Measurements from ENCODE around the gene GDPGP1. TPM values are rescaled to one million over a fixed set of nuclear protein-coding genes. Genes with fewer than 3 reads are reported as not detected.

The GDPGP1 gene
- total RNA-seq, 1 experiment from 2014 or later: 5.2 TPM

DNA sequence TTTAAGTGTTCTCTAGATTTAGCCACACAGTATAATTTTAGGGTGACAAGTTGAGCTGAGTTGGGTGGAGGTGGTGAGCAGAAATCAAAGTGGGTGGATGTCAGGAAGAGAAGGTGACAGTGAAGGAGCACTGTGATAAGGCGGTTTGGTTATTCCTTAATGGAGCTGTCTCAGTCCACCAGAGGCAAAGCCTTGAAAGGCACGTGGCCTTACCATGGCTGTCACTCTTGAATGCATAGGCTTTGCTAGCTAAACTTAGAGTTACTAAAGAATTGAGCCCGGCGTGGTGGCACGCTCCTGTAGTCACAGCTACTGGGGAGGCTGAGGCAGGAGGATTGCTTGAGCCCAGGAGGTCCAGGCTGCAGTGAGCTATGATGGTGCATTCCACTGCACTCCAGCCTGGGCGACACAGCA lies 14.8 kb downstream of the GDPGP1 start:
- peak overlapping the region; percentile 58 for H3K4me3 ChIP-seq (ENCODE audit: low read depth, low read length, poor library complexity, severe bottlenecking)
- H3K36me3 ChIP-seq (ENCODE audit: insufficient read depth, low read length, poor library complexity, severe bottlenecking): no peaks in the 10 kb centered on the region
- H3K27ac ChIP-seq (ENCODE audit: low read depth, low read length, poor library complexity, severe bottlenecking): no peak overlapping the region
- H3K27me3 ChIP-seq (replicated peaks; ENCODE audit: insufficient read depth, low read depth, low read length, poor library complexity): no peaks in the 10 kb centered on the region
- TF ChIP-seq, protein P1, sequence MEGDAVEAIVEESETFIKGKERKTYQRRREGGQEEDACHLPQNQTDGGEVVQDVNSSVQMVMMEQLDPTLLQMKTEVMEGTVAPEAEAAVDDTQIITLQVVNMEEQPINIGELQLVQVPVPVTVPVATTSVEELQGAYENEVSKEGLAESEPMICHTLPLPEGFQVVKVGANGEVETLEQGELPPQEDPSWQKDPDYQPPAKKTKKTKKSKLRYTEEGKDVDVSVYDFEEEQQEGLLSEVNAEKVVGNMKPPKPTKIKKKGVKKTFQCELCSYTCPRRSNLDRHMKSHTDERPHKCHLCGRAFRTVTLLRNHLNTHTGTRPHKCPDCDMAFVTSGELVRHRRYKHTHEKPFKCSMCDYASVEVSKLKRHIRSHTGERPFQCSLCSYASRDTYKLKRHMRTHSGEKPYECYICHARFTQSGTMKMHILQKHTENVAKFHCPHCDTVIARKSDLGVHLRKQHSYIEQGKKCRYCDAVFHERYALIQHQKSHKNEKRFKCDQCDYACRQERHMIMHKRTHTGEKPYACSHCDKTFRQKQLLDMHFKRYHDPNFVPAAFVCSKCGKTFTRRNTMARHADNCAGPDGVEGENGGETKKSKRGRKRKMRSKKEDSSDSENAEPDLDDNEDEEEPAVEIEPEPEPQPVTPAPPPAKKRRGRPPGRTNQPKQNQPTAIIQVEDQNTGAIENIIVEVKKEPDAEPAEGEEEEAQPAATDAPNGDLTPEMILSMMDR (conservative IDR thresholded peaks at IDR 0.05; ENCODE audit: low read depth, low read length): no peak
- TF ChIP-seq EZH2 (IDR thresholded peaks at IDR 0.05; ENCODE audit: borderline replicate concordance, low read depth, low read length, poor library complexity, severe bottlenecking): no peak
- no TSS peak for BruUV-seq (replicated peaks)
- no peaks in the 10 kb centered on the region for H3K4me1 ChIP-seq (ENCODE audit: insufficient read depth, low read length, poor library complexity, severe bottlenecking)
- no peak for DNase-seq (ENCODE audit: low spot score)
- no peaks in the 10 kb centered on the region for H3K9me3 ChIP-seq (ENCODE audit: low read depth, low read length, poor library complexity, severe bottlenecking)
- CTCF ChIA-PET: interaction anchor here (0.6 to 1.0 kb wide), 3 partner anchors 20 to 591 kb away, joined by 4 to 11 read pairs (median 7); no protein-coding TSS in a partner anchor
- POLR2A ChIA-PET (ENCODE audit: low non-redundant PET): interaction anchor here (0.6 kb wide), 1 partner anchor 25 kb away, joined by 8 read pairs; no protein-coding TSS in a partner anchor
- intact Hi-C loops (cut with micrococcal nuclease; ENCODE audit: unreplicated experiment): no loop called here

DNA sequence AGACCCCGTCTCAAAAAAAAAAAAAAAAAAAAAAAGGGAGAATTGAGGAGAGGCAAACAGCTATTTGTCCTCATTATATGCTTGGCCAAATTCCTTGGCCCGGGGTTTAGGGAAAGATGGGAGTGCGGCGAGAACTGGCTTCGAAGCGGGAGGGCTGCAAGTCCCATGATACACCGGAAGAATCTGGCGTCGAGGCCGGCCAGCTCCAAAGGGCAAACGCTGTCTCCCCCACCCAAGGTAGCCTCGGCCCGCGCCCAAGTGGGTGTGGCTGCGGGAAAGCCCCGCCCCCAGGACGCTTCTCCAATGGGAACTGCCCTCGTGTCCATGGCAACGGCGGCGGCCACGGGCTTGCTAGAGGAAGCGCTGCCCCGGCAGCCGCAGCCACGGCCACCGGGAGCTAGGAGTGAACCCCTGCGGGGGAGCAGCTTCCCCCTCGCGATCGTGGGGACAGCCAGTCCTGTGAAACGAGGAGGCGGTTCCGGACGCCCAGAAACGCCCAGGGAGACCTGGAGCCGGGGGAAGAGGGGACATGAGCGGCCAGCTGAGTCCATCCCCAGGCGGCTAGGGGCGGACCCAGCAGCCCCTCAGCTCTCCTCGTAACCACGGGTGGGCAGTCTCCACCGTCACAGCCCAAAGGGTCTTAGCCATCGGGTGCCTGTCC lies 15.3 kb downstream of the GDPGP1 start, which contains the start of gene TTLL13:
TSS of gene TTLL13 (plus strand) at position 354 of the 661 bp plus-strand sequence. CDS start 1,075 bp downstream, outside the sequence.
- Histone ChIP-seq H3K9me3 (ENCODE audit: low read depth, low read length, poor library complexity, severe bottlenecking) (no peaks in the 10 kb centered on the region), H3K4me1 (ENCODE audit: insufficient read depth, low read length, poor library complexity, severe bottlenecking) (no peaks in the 10 kb centered on the region), H3K4me3 (ENCODE audit: low read depth, low read length, poor library complexity, severe bottlenecking) (peak within 1 kb of the TSS; percentile 58), H3K27ac (ENCODE audit: low read depth, low read length, poor library complexity, severe bottlenecking) (no peak within 1 kb of the TSS), H3K36me3 (ENCODE audit: insufficient read depth, low read length, poor library complexity, severe bottlenecking) (no peaks in the 10 kb centered on the region), H3K27me3 (replicated peaks; ENCODE audit: insufficient read depth, low read depth, low read length, poor library complexity) (no peaks in the 10 kb centered on the region)
- intact Hi-C loops (cut with micrococcal nuclease; ENCODE audit: unreplicated experiment): no loop called here
- no peak for TF ChIP-seq EZH2 (IDR thresholded peaks at IDR 0.05; ENCODE audit: borderline replicate concordance, low read depth, low read length, poor library complexity, severe bottlenecking)
- TF ChIP-seq, protein P1 (conservative IDR thresholded peaks at IDR 0.05; ENCODE audit: low read depth, low read length): no peak
- BruUV-seq (replicated peaks): no TSS peak
- DNase-seq (ENCODE audit: low spot score): peak; percentile 87
- ChIA-PET POLR2A (ENCODE audit: low non-redundant PET) (no interaction called here), CTCF (interaction anchor here (0.6 to 1.0 kb wide), 3 partner anchors 21 to 591 kb away, joined by 4 to 11 read pairs (median 7); no protein-coding TSS in a partner anchor)

DNA sequence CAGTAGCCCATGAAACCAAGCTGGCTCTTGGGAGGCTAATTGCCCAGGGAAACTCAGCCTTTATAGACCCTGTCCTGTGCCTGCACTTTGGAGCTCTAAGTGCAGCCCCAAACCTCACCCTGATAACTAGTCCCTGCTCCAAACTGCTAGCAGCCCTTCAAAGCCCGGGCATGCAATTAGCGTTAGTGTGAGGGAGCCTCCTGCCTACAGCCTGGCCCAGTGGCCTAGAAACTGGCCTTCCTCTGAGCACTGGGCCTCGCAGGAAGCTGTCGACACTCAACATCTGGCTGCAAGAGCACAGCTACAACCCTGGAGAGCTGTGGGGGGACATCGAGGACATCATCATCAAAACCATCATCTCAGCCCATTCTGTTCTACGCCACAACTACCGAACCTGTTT lies 23.8 kb downstream of the GDPGP1 start:
- Histone ChIP-seq H3K27me3 (replicated peaks; ENCODE audit: insufficient read depth, low read depth, low read length, poor library complexity) (no peaks in the 10 kb centered on the region), H3K4me1 (ENCODE audit: insufficient read depth, low read length, poor library complexity, severe bottlenecking) (no peaks in the 10 kb centered on the region), H3K4me3 (ENCODE audit: low read depth, low read length, poor library complexity, severe bottlenecking) (no peak overlapping the region), H3K9me3 (ENCODE audit: low read depth, low read length, poor library complexity, severe bottlenecking) (no peaks in the 10 kb centered on the region), H3K36me3 (ENCODE audit: insufficient read depth, low read length, poor library complexity, severe bottlenecking) (no peaks in the 10 kb centered on the region), H3K27ac (ENCODE audit: low read depth, low read length, poor library complexity, severe bottlenecking) (no peak overlapping the region)
- POLR2A ChIA-PET (ENCODE audit: low non-redundant PET): no interaction called here
- CTCF ChIA-PET: no interaction called here
- intact Hi-C loops (cut with micrococcal nuclease; ENCODE audit: unreplicated experiment): no loop called here
- no TSS peak for BruUV-seq (replicated peaks)
- TF ChIP-seq, protein P1 (conservative IDR thresholded peaks at IDR 0.05; ENCODE audit: low read depth, low read length): no peak
- no peak for TF ChIP-seq EZH2 (IDR thresholded peaks at IDR 0.05; ENCODE audit: borderline replicate concordance, low read depth, low read length, poor library complexity, severe bottlenecking)
- DNase-seq (ENCODE audit: low spot score): no peak

Measured in A673 (cell line).